GM21528 (cell line): Measurements from ENCODE around the gene PSMD6.
A peak's percentile ranks its signal among the peaks of the same experiment; 100 is the strongest.

Experiments used
- ATAC-seq: cut with Tn5 transposase; IDR thresholded peaks from one replicate; pipeline ENCODE4 v1.9.1; 2021; ENCODE audit warnings: mild to moderate bottlenecking, moderate library complexity; ENCODE audit not compliant: unreplicated experiment, low FRiP score

PSMD6 gene

DNA sequence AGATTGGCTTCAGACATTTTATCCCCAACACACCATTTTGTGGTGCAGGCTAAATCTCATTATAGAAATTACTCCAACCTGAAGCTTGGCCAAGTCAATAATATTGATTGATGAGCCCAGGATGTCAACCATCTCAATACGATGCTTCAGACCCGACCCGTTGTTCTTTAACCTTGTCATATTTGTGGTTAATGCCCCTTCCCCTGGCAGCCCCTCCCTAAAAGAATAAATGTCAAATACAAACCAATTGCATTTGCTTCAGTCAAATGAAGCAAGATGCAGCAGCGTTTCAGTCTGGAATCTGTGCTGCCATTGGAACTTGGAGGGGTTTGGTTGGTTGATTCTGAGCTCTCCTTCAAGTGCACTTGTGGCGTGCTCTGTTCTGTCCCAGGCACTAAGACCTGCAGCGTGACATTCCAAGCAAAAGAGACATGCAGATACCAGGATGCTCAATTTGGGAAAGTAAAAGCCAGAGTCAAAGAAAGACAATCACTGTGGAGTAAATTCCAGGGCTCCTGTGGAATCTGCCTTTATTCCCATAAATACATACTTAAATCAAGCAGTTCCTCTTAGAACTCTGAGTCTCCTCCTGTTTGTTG, 23.8 kb upstream of the PSMD6 start:
- no peak for ATAC-seq

DNA sequence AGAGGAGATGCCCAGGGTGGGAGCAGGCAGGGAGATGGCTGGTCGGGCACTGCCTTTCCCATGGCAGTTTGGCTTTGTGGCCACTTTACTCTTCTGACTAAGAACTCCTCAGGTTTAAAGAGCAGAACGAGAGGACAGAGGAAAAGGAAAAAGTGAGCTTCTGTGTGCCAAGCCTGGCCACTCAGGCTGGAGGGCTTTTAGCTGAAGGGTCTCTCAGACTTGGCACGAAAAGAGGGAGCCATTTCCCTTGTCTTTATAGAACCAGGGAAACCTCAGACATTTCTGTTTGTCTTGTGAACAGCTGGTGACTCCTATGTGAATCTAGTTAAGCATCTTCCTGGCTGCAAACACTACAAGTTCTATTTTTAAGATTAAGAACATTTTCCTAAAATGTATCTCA, 23.3 kb upstream of the PSMD6 start:
- no peak for ATAC-seq

DNA sequence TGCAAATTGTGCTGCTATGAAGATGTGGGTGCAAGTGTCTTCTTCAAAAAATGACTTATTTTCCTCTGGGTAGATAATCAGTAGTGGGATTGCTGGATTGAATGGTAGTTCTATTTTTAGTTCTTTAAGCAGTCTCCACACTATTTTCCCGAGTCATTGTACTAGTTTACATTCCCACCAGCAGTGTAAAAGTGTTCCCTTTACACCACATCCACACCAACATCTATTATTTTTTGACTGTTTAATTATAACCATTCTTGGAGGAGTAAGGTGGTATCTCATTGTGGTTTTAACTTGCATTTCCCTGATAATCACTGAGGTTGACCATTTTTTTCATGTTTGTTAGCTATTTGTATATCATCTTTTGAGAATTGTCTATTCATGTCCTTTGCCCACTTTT, 19.7 kb upstream of the PSMD6 start:
- no peak for ATAC-seq

DNA sequence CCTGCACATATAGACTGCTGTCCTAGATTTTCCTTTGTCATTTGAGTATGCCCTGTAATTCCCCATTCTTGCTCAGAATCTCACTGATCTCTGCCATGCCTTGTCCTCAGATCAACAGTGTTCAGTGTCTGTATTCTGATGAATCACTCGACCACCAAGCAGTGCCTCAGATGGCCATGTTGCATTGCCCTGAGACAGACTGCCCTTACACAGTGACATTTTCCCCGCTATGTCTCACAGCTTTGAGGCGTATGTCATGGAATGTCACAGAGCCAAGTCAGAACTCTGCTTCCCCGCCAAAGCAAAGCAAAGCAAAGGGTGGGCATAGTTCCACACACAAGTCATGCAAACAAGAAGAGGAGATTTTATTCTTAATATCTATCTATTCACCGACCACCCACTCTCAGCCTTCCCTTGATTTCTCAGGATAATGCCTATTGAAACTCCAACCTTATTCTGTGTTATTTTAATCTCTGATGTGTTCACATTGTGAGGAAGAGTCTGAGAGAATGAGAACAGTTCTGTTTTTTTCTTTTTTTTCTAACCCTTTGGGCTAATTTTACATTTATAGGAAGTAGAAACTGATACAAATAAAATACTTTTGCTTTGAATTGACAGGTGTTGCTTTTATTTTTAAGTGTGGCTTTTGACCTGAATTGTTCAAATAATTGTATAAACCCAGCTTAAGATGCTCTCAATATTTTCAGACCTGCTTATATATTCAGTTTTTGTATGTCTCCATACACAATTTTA, 16.9 kb upstream of the PSMD6 start:
- ATAC-seq = no peak

DNA sequence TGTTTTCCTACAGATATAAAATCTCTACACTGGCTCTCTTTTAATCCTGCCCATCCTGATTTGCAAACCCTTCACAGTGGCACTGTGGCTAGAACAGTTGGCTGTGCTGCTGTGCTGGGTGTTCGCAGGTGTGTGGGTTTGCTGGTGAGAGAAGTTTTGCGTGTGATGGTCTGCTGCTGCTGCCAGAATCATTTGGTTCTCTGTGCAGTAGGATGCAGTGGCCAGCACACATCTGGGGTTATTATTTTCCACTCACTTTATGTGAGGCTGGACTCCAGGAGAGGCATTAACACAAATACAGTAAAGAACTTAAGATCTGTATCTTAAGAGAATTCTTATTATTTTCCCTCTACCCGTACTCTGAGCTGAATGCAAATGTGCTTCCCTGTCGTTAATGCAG, 16.0 kb upstream of the PSMD6 start:
- ATAC-seq = no peak

DNA sequence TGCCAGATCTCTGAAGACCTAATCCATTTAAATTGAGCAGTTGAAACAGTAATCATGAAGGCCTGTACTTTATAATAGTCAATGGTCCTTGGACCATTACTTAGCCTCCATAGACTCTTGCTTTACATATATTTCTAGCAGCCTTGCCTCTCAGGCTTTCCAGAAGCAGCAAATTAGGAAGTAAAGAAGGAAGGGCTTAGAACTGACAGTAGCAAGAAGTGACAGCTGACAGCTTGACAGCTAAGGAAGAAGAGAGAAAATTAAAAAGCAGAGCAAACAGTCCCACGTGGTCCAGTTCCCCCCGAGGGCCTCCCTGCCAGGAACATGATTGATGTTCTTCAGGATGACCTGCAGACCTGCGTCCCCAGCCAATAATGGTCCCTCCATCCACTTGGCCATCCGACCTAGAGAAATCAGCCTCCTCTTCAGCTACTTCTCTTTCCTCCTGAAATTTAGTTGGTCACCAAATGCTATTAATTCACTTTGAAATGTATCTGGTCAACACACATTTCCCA, 15.0 kb upstream of the PSMD6 start:
- no peak for ATAC-seq

DNA sequence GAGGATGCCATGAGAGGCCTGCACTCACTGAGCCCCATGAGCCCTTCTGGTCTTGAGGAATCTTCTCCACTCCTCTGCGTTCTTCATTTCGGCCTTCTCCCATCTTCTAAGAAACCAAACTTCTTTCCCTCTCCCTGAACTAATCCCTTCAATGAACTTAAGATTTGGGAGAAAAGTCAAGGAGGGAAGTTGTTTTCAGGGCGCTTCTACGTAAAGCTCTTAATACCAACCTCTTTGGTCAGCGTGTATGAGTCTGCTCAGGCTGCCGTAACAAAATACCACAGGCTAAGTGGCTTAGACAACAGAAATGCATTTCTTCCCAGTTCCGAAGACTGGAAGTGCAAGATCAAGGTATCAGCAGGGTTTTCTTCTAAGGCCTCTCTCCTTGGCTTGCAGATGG, 13.8 kb upstream of the PSMD6 start:
- ATAC-seq = no peak

DNA sequence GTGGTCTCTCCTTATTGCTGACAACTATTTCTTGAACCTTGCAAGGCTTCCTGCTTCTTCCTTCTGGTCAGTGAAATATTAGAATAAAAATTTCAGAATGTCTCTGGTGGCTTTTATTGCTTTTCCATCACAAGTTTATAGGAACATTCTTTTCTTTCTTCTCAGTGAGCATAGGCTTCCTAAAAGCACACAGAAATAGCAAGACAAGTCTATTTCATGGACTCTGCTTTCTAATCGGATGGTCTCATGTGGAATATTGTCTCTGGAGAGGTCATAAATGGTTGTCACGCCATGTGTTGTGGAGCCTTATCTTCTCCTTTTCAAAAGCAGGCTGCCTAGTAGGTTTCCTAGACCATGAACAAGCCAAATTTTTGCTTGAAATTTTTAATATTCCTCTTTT, 9.8 kb upstream of the PSMD6 start:
- ATAC-seq = no peak

DNA sequence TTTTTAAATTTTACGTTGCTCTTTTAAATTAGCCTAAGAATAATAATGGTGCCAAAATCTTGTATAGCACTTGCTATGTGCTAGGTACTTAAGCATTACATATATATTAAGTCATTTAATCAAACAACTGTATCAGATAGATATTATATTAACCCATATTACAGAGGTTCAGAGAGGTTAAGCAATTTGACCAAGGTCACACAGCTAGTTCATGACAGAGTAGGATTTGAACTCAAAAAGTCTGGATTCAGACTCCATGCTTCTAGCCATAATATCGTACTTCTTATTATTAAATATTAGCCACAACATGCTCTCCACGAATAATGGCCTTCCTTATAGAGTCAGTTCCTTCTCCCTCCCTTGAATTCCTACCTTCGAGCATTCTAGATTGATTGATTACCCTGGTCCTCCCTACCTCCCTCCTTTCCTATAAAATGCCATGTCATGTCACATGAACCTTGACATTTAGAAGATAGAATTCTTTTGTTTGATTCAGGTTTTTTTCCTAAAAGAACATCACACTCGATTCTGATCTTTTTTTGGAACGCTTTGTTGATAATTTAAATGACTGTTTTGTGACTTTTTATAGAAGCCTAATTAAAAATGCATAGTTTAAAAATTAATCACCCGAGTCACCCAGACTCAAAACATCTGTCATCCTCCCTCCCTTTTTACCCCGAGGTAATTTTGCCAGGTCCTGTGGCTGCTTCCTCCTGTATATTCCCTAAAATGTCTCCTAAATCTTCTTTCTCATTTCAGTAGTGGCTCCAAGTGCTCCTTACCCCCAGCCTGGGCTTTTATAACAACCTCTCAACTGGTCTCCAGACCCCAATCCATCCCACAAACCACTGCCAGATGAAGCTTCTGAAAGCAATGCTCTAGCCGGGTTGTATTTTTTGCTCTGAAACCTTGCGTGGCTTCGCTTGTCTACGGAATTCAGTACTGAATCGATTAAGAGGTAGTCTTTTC, 8.5 kb upstream of the PSMD6 start:
- ATAC-seq = no peak

DNA sequence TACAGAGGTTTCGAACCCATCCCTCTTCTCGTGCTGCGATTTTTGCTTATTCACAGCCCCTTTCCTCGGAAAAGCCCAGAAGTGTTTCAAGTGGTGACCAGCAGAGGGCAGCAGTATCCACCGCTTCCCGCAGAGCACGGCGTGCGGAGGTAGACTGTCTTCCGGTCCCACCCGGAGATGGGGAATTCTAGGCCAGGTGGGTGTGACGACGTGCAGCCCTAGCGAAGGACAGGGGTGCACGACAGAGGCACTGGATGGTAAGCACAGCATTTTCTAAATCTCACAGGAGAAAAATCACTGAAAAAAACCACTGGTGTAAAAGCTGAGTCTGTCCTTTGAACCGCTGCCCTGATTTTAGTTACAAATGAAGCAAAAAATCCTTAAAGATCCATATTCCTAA, 7.4 kb upstream of the PSMD6 start:
- ATAC-seq = peak; percentile 92

DNA sequence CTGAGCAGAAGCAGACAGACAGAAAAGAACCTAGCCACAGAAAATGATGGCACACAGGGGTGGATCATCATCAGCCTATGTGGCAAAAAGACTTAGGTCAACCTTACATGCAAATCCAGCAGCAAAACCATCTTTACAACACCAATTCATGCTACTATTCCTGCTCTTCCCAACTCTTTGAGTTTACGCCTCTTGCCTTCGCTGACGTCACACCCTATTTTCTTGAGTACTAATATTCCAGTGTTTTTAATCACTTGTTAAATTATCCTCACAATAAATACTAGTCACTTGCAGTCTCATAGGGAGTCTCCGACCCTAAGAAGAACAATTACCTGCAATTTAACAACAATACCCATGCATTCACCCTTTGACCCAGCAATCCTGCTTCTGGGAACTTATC, 6.0 kb upstream of the PSMD6 start:
- no peak for ATAC-seq

DNA sequence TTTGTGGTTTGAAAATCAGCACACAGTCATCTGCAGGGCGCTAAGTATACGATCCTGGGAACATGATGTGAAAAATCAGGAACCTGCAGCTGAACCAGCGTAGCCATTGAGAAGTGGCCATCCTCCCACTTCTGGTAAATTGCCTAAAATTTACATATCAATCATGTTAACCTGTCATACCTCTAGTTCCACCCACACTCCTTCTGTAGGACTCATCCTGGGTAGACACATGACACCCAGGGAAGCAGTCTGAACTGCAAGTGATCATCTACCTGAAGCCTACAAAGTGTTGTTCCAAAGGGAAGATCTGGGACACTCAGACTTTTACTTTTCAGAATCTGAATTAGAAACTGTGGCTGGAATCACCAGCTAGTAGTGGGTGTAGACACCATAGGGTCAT, 5.5 kb upstream of the PSMD6 start:
- no peak for ATAC-seq

DNA sequence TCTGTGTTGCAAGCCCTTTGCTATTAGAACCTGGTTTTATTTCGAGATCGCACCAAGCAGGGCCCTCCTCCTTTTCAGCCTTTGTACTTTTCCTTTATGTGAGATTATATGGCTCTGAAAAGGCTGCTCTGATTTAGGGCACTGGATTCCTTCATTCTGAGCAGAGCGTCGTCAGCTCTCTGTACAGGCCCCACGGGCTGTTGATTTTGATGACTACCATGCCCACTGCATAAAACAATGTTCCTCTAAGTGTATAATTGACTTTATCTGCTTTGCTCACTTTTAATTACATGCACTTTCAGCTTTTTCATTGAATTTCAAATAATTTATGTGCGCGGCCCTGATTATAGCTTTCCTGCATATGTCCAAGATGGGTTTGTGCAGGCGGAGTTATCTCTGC, 4.4 kb upstream of the PSMD6 start:
- no peak for ATAC-seq

DNA sequence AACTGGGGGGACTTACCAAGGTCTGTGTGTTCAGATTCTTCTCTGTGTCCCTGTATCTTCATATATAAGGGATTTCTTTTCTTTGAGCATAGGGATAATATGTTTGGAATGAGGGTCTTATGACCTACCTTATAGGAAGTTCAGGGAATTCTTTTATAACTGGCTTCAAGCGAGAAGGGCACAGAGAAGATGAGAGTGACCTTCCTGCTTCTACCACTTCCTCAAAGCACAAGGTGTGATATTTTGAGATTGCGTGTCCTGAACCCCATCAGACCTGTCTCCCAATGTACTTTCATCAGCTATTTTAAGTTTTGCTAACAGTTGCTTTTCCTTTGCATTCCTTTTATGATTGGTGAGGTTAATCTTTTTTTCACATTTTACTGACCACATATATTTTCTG, 3.1 kb upstream of the PSMD6 start:
- no peak for ATAC-seq

DNA sequence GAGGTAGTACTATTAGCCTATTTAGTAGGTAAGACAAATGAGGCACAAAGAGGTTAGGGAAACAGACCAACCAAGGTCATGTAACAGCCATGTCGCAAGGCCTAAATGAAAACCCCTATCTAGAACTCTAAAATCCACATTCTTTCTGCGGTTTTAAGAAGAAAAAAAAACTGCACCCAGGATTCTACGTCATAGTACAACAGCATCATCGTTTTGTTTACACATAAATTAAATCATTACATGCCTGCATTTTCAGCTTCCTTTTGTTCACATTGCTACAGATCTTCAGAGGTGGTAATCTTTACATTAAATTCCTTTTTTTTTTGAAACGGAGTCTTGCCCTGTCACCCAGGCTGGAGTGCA, 548 bp upstream of the PSMD6 start:
- ATAC-seq = no peak

DNA sequence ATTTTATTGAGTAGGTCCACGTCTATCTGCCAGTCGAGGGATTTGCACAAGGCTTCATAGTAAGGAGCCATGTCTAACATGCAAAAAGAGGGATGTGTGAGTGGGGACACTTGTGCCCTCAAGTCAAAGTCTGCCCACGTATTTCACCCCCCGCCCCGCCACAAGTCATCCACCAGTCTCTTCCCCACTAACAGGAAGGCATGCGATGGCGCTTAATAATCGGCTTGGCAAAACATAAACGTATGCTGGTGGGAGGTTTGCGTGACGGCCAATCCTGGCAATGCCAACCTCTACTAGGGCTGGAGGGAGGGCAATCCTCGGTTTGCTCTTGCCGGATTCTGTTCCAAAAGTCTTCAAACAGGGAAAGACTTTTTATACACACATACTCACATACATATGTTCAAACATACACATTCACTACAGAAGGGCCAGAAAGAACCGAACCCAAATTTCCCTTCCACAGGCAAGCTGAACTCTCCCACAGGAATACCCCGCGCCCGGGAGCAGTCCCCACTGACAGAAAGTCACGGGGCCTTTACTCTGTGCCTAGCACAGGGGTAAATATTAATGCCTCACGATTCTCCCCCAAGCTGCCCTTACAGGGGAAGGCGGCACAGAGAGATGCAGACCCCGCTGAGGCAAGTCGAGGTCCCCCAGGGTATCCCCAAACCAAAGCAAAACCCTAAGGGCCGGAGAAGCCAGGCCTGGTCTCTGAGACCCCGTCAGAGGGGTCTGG, 675 bp downstream of the PSMD6 start:
- no peak for ATAC-seq

DNA sequence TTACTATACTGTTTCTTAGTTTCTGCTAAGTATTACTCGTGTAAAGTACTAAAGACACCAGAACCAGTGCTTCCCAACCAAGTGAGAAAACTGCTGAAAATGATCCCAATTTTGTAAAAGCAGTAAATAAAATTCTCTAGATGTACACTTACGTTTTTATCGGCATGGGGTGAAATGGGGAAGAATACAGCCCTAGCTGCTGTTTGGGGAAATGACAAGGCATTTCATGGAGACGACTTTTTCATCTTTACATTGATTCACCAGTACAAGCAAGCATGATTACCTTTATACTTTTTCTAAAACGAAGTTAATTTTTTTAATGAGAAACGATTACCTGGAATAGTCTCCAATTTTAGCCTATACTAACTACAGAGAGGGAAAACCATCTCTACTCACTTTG, 1.4 kb downstream of the PSMD6 start:
- no peak for ATAC-seq

DNA sequence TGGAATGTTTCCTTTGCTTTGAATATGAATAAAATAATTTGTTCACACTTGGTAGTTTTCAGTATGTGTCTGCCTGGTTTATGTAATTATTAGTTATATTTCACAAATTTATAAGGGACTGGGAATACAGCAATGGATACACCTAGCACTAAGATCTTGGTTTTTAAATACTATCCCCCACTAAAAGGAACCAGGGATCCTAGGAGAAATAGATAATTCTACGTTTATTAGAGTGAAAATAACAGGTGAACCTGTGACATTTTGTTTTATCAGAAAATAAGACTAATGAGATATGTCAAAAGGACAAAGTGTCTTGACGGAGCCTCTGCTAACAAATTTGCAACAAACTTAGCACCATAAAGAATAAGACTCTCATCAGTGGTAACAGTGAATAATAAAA, 3.4 kb downstream of the PSMD6 start:
- no peak for ATAC-seq

DNA sequence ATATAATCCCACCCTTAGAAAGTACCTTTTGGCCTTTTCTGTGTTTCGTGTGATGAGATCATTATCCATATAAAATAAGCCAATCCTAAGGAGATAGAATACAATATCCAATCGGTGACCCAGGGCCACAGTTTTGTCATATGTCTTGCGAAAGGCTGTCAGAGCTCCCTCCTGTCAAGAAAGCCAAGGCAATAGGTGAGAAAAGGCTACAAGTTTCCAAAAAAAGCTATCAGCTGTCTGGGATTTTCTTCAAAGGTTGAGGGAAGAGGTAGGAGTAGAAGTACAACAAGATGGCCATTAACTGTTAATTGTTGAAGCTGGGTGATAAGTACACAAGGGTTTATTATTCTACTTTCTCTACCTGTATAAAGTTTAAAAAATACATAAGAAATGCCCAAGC, 4.0 kb downstream of the PSMD6 start:
- no peak for ATAC-seq

DNA sequence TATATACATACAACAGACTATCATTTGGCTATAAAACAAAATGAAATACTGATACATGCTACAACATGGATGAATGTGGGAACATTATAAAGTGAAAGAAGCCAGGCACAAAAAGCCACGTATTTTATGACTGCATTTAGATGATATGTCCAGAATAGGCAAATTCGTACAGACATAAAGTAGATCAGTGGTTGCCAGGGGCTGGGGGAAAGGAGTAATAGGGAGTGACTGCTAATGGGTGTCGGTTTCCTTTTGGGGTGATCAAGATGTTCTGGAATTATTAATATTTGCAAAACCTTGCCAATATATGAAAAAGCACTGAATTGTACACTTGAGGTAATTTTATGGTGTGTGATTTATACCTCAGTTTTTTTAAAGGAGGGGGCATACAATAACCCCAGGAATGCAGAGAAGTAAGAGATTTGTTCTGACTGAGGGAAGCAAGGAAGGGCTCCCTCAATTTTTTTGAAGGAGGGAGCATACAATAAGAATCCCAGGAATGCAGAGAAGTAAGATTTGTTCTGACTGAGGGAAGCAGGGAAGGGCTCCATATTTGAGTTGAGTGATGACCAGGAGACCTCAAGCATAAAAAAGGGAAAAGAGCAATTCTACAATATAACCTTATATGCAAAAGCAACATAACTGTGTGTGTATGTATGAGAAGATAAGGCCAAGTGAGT, 6.2 kb downstream of the PSMD6 start:
- ATAC-seq = no peak
